ENCODE measurements around the gene HUNK. TPM values are rescaled to one million over a fixed set of nuclear protein-coding genes. Genes with fewer than 3 reads are reported as not detected.

The HUNK gene
- total and polyA plus RNA-seq, 8 donors, result 2.6 to 17.0 (median 9.0) TPM

GRCh38 chr21:31988492-31989290 is 115.9 kb downstream of the HUNK start:
- Histone ChIP-seq H3K36me3 (no peaks in the 10 kb centered on the region), H3K27ac (no peak overlapping the region), H3K9me3 (no peaks in the 10 kb centered on the region), H3K27me3 (no peaks in the 10 kb centered on the region), H3K4me3 (no peak overlapping the region), H3K4me1 (no peaks in the 10 kb centered on the region)
- WGBS, 2 donors, result 88 to 89% methylated on average over 4 of the region's 4 CpGs
- FAIRE-seq, result no peak
- no peak for ATAC-seq
- intact Hi-C loops (cut with DNase I), result no loop called here
- no peak for TF ChIP-seq CTCF (IDR thresholded peaks at IDR 0.05)
- no peak for DNase-seq

- intact Hi-C loops (cut with DNase I), result no loop called here
- FAIRE-seq, result no peak
- TF ChIP-seq CTCF (IDR thresholded peaks at IDR 0.05), result no peak
- Histone ChIP-seq H3K4me1 (no peaks in the 10 kb centered on the region), H3K36me3 (peaks cover 0 to 10% (median 4%) of the 10 kb centered on the region in 3 donors), H3K27me3 (no peaks in the 10 kb centered on the region), H3K27ac (no peak overlapping the region), H3K4me3 (no peak overlapping the region), H3K9me3 (no peaks in the 10 kb centered on the region)
- WGBS, 2 donors, result 89 to 91% methylated on average over 17 of the region's 17 CpGs
- no peak for DNase-seq
- ATAC-seq, result no peak
These were observed 118.8 kb downstream of the HUNK start for GRCh38 chr21:31991356-31992331.

GRCh38 chr21:31992391-31992790 is 119.6 kb downstream of the HUNK start:
- H3K4me1 ChIP-seq, result no peaks in the 10 kb centered on the region
- FAIRE-seq (no peak), ATAC-seq (no peak), DNase-seq (no peak)
- no peak overlapping the region for H3K27ac ChIP-seq
- no peak for TF ChIP-seq CTCF (IDR thresholded peaks at IDR 0.05)
- intact Hi-C loops (cut with DNase I), result no loop called here
- WGBS, 2 donors, result 95 to 97% methylated on average over 11 of the region's 11 CpGs
- no peak overlapping the region for H3K4me3 ChIP-seq
- peaks cover 0 to 18% (median 5%) of the 10 kb centered on the region in 3 donors for H3K36me3 ChIP-seq
- no peaks in the 10 kb centered on the region for H3K9me3 ChIP-seq
- H3K27me3 ChIP-seq, result no peaks in the 10 kb centered on the region

GRCh38 chr21:31993826-31994825 is 121.3 kb downstream of the HUNK start:
- DNase-seq, result no peak
- FAIRE-seq, result no peak
- TF ChIP-seq CTCF (IDR thresholded peaks at IDR 0.05), result no peak
- Histone ChIP-seq H3K4me3 (no peak overlapping the region), H3K9me3 (no peaks in the 10 kb centered on the region), H3K36me3 (peaks cover 0 to 29% (median 5%) of the 10 kb centered on the region in 3 donors), H3K4me1 (no peaks in the 10 kb centered on the region), H3K27me3 (no peaks in the 10 kb centered on the region), H3K27ac (no peak overlapping the region)
- peak in 2 of 4 donors; percentile 34 to 42 for ATAC-seq
- WGBS, 2 donors, result 75 to 84% methylated on average over 10 of the region's 10 CpGs
- intact Hi-C loops (cut with DNase I), result no loop called here
